GM23338 (cell line): ENCODE results near the gene PIBF1. TPM values are rescaled to one million over a fixed set of nuclear protein-coding genes. Genes with fewer than 3 reads are reported as not detected.

Experiments used
- ATAC-seq: fragments of 200-7000 bp; cut with Tn5 transposase; 3 replicates; pipeline ENCODE4 v1.9.1; 2020
- DNase-seq: peaks from one replicate; pipeline ENCODE4 v3.0.0-alpha.2; 2015; ENCODE audit warnings: low spot score
- H2AFZ ChIP-seq: fragments of 200-600 bp; sonication (generic); 2 replicates; pipeline ENCODE4 v1.8.0; 2016; ENCODE audit warnings: antibody characterized with exemption, mild to moderate bottlenecking, moderate library complexity
- H3F3A ChIP-seq: fragments of 200-600 bp; sonication (generic); replicated peaks from 2 replicates; pipeline ENCODE4 v1.8.0; 2017; ENCODE audit warnings: antibody characterized with exemption, mixed run types, low read depth
- H3K27ac ChIP-seq: fragments of 200-600 bp; sonication (generic); 2 replicates; pipeline ENCODE4 v1.6.1; 2016; ENCODE audit warnings: low read depth
- H3K27me3 ChIP-seq: fragments of 200-600 bp; sonication (generic); 2 replicates; pipeline ENCODE4 v1.8.0; 2016; ENCODE audit warnings: mild to moderate bottlenecking, mixed run types, moderate library complexity; ENCODE audit not compliant: insufficient read depth
- H3K36me3 ChIP-seq: fragments of 200-600 bp; sonication (generic); 2 replicates; pipeline ENCODE4 v1.8.0; 2016; ENCODE audit warnings: mild to moderate bottlenecking; ENCODE audit not compliant: insufficient read depth
- H3K4me1 ChIP-seq: fragments of 200-600 bp; sonication (generic); 2 replicates; pipeline ENCODE4 v1.8.0; 2016; ENCODE audit warnings: mild to moderate bottlenecking, moderate library complexity; ENCODE audit not compliant: insufficient read depth
- H3K4me2 ChIP-seq: fragments of 200-600 bp; sonication (generic); 2 replicates; pipeline ENCODE4 v1.7.1; 2017; ENCODE audit warnings: mixed run types
- H3K4me3 ChIP-seq: fragments of 200-600 bp; sonication (generic); 2 replicates; pipeline ENCODE4 v1.6.1; 2016; ENCODE audit warnings: mixed run types
- H3K79me2 ChIP-seq: fragments of 200-600 bp; sonication (generic); replicated peaks from 2 replicates; pipeline ENCODE4 v1.8.0; 2017; ENCODE audit warnings: mild to moderate bottlenecking; ENCODE audit not compliant: insufficient read depth
- H3K9me2 ChIP-seq: fragments of 200-600 bp; sonication (generic); 2 replicates; pipeline ENCODE4 v1.8.0; 2017; ENCODE audit not compliant: insufficient read depth
- H4K20me1 ChIP-seq: fragments of 200-600 bp; sonication (generic); replicated peaks from 2 replicates; pipeline ENCODE4 v1.8.0; 2017; ENCODE audit warnings: mild to moderate bottlenecking; ENCODE audit not compliant: insufficient read depth
- H3K27ac Mint-ChIP-seq: 2 replicates; pipeline ENCODE4 v1.8.0; 2020; ENCODE audit warnings: inconsistent platforms, mild to moderate bottlenecking, moderate library complexity, mixed read lengths
- H3K27me3 Mint-ChIP-seq: 3 replicates; pipeline ENCODE4 v1.8.0; 2022; ENCODE audit warnings: low read depth, mild to moderate bottlenecking, moderate library complexity, mixed read lengths, inconsistent platforms; ENCODE audit not compliant: insufficient read depth, poor library complexity
- H3K36me3 Mint-ChIP-seq: 3 replicates; pipeline ENCODE4 v1.8.0; 2021; ENCODE audit warnings: low read depth, mild to moderate bottlenecking, inconsistent platforms, moderate library complexity, mixed read lengths
- H3K4me1 Mint-ChIP-seq: 3 replicates; pipeline ENCODE4 v1.8.0; 2020; ENCODE audit warnings: mild to moderate bottlenecking, inconsistent platforms, mixed read lengths
- H3K4me3 Mint-ChIP-seq: 3 replicates; pipeline ENCODE4 v1.8.0; 2021; ENCODE audit warnings: moderate library complexity, mild to moderate bottlenecking, inconsistent platforms, mixed read lengths
- H3K9me3 Mint-ChIP-seq: 3 replicates; pipeline ENCODE4 v1.8.0; 2020; ENCODE audit warnings: moderate library complexity, mild to moderate bottlenecking, inconsistent platforms, mixed read lengths
- CREB1 ChIP-seq: fragments of 250-450 bp; sonication (Bioruptor Pico); IDR thresholded peaks from 2 replicates; pipeline ENCODE4 v1.5.0; 2020; ENCODE audit warnings: low read depth, mild to moderate bottlenecking, moderate library complexity
- CTCF ChIP-seq, 2 experiments: fragments of 200-600 bp in 1 of 2; sonication (generic) in 1 of 2; conservative IDR thresholded peaks; 2 replicates each; pipeline versions ENCODE4 v1.5.1 to v1.6.1; 2016 to 2017; ENCODE audit warnings: antibody characterized with exemption in 2 of 2, low read depth in 2 of 2, mild to moderate bottlenecking in 2 of 2, moderate library complexity in 1 of 2
- ETS1 ChIP-seq: IDR thresholded peaks from 2 replicates; pipeline ENCODE4 v1.6.1; 2016; ENCODE audit warnings: antibody characterized with exemption
- NANOG ChIP-seq: IDR thresholded peaks from 2 replicates; pipeline ENCODE4 v1.6.1; 2016; ENCODE audit warnings: antibody characterized with exemption, borderline replicate concordance
- REST ChIP-seq: IDR thresholded peaks from one replicate; pipeline ENCODE4 v1.6.1; 2018; ENCODE audit warnings: antibody characterized with exemption; ENCODE audit not compliant: unreplicated experiment
- STAT1 ChIP-seq: IDR thresholded peaks from one replicate; pipeline ENCODE4 v1.6.1; 2016; ENCODE audit warnings: antibody characterized with exemption; ENCODE audit not compliant: unreplicated experiment
- ZNF462 ChIP-seq: fragments of 250-450 bp; sonication (Bioruptor Pico); IDR thresholded peaks from 2 replicates; pipeline ENCODE4 v1.5.0; 2020; ENCODE audit warnings: mild to moderate bottlenecking, moderate library complexity
- polyA plus RNA-seq: library from polyadenylated mRNA; unstranded; fragments of >200 nt; fragmentation: Nextera tagmentation; extraction: Ambion mirVana; gene quantifications from 2 replicates; pipeline ENCODE4 v1.2.1, GENCODE V29; 2016
- total RNA-seq: library from RNA; depleted of rRNA; stranded (reverse); fragments of >200 nt; shearing (Covaris generic); gene quantifications from 2 replicates; pipeline ENCODE4 v1.2.3, GENCODE V29; 2014

The PIBF1 gene
- total and polyA plus RNA-seq, 2 experiments from 2014 or later: 14.9 to 22.6 TPM

- no peak for TF ChIP-seq ZNF462
- TF ChIP-seq STAT1: no peak
- no peak for TF ChIP-seq CTCF (conservative IDR thresholded peaks at IDR 0.05; ENCODE audit: low read depth in 2 of 2)
- no peak for TF ChIP-seq CREB1
Observed at GRCh38 chr13:72788831-72789230, 6.9 kb downstream of the PIBF1 start (continued).

GRCh38 chr13:72792640-72793039 lies 10.7 kb downstream of the PIBF1 start:
- ATAC-seq (no peak), DNase-seq (no peak)
- no peak overlapping the region for H3K27ac ChIP-seq
- Mint-ChIP-seq H3K27ac (no peak overlapping the region), H3K4me1 (no peaks in the 10 kb centered on the region), H3K9me3 (no peaks in the 10 kb centered on the region), H3K4me3 (no peak overlapping the region), H3K36me3 (peaks cover 22% of the 10 kb centered on the region), H3K27me3 (no peaks in the 10 kb centered on the region)
- no peak overlapping the region for H3K4me2 ChIP-seq
- H3K9me2 ChIP-seq: no peaks in the 10 kb centered on the region
- no peaks in the 10 kb centered on the region for H3K4me1 ChIP-seq
- H3K4me3 ChIP-seq: no peak overlapping the region
- H3K27me3 ChIP-seq: no peaks in the 10 kb centered on the region
- no peaks in the 10 kb centered on the region; the same call in 1 of the 2 replicates for H4K20me1 ChIP-seq
- H3K36me3 ChIP-seq: 0 out of 2 replicates have a peak, but pooled peaks cover 3% of the 10 kb centered on the region
- H3F3A ChIP-seq: no peaks in the 10 kb centered on the region
- no peak overlapping the region for H2AFZ ChIP-seq
- peaks cover 4% of the 10 kb centered on the region for H3K79me2 ChIP-seq
- TF ChIP-seq REST (no peak), ETS1 (no peak), NANOG (no peak)
